HCT116 (cell line): ENCODE measurements around the gene SERINC3. TPM values are rescaled to one million over a fixed set of nuclear protein-coding genes. Genes with fewer than 3 reads are reported as not detected.

Experiments
- ATAC-seq: fragments of 200-7000 bp; cut with Tn5 transposase; 2 replicates; pipeline ENCODE4 v1.9.1; 2020; ENCODE audit warnings: mild to moderate bottlenecking, moderate library complexity
- BruUV-seq: library from RNA; stranded (reverse); fragments of 400-500 nt; replicated peaks from 2 replicates; lab custom pipeline; 2021; lab: Mats Ljungman, UMichigan
- CTCF ChIA-PET: fragments of 300-600 bp; sonication (Branson Sonifier 250); formaldehyde crosslinking; loops from one replicate; lab custom pipeline; 2021; ENCODE audit warnings: antibody characterized with exemption; lab: Charles Lee
- POLR2A ChIA-PET: fragments of 300-600, 350-600 bp; sonication (Branson Sonifier 250); formaldehyde crosslinking; loops from one replicate; lab custom pipeline; 2021; ENCODE audit warnings: antibody characterized with exemption; lab: Charles Lee
- RAD21 ChIA-PET, 2 experiments: fragments of 300-600 bp; sonication (Branson Sonifier 250); formaldehyde crosslinking; loops; one replicate each; lab custom pipeline; 2023; ENCODE audit warnings: low total read pairs in 2 of 2; ENCODE audit not compliant: uncharacterized antibody in 2 of 2, unreplicated experiment in 2 of 2, low non-redundant PET in 1 of 2; lab: Charles Lee
- DNase-seq: peaks from one replicate; pipeline ENCODE4 v3.0.0-alpha.2; 2010; ENCODE audit warnings: low read depth, low spot score
- H2AFZ ChIP-seq: fragments of 200-600 bp; shearing (Covaris generic), sonication (generic); 2 replicates; pipeline ENCODE4 v1.6.1; 2017; ENCODE audit warnings: low read depth, mixed run types, mixed read lengths, antibody characterized with exemption, low read length; ENCODE audit not compliant: poor library complexity, severe bottlenecking
- H3K27ac ChIP-seq: 2 replicates; pipeline ENCODE4 v1.5.1; 2012; ENCODE audit warnings: low read depth, low read length
- H3K27me3 ChIP-seq: fragments of 200-600 bp; sonication (generic); 2 replicates; pipeline ENCODE4 v1.6.1; 2016; ENCODE audit warnings: mixed run types, low read length, mixed read lengths; ENCODE audit not compliant: insufficient read depth
- H3K36me3 ChIP-seq, 2 experiments: fragments of 200-500 bp in 1 of 2; fragments of 200-600 bp in 1 of 2; sonication (Bioruptor generic) in 1 of 2; sonication (generic) in 1 of 2; 2 replicates each; pipeline versions ENCODE4 v1.5.1 to v1.6.1; 2014 to 2016; ENCODE audit warnings: low read length in 2 of 2, inconsistent platforms in 1 of 2, mixed read lengths in 1 of 2, mixed run types in 1 of 2; ENCODE audit not compliant: insufficient read depth in 2 of 2, control insufficient read depth in 1 of 2
- H3K4me1 ChIP-seq, 2 experiments: fragments of 200-600 bp in 1 of 2; sonication (generic) in 1 of 2; 2 replicates each; pipeline versions ENCODE4 v1.5.1 to v1.6.1; 2012 to 2017; ENCODE audit warnings: low read length in 2 of 2, inconsistent platforms in 1 of 2, mild to moderate bottlenecking in 1 of 2, mixed read lengths in 1 of 2, mixed run types in 1 of 2, moderate library complexity in 1 of 2; ENCODE audit not compliant: insufficient read depth in 2 of 2, control insufficient read depth in 1 of 2
- H3K4me2 ChIP-seq: fragments of 200-600 bp; sonication (generic); 2 replicates; pipeline ENCODE4 v1.6.1; 2017; ENCODE audit warnings: mixed run types, low read length, mixed read lengths
- H3K4me3 ChIP-seq, 2 experiments: fragments of 200-600 bp in 1 of 2; sonication (generic) in 1 of 2; replicated peaks in 1 of 2; 2 replicates each; pipeline ENCODE4 v1.5.1; 2011 to 2016; ENCODE audit warnings: low read length in 2 of 2, control low read depth in 1 of 2, low read depth in 1 of 2, mild to moderate bottlenecking in 1 of 2, mixed read lengths in 1 of 2, mixed run types in 1 of 2
- H3K79me2 ChIP-seq: fragments of 200-600 bp; sonication (generic); 2 replicates; pipeline ENCODE4 v1.6.1; 2017; ENCODE audit warnings: mild to moderate bottlenecking, mixed run types, low read length, moderate library complexity, mixed read lengths; ENCODE audit not compliant: insufficient read depth
- H3K9ac ChIP-seq: fragments of 200-600 bp; sonication (generic); 2 replicates; pipeline ENCODE4 v1.6.1; 2016; ENCODE audit warnings: low read length, mixed read lengths
- H3K9me2 ChIP-seq: fragments of 200-600 bp; sonication (generic), shearing (Covaris generic); 2 replicates; pipeline ENCODE4 v1.6.1; 2017; ENCODE audit warnings: mixed run types, mild to moderate bottlenecking, moderate library complexity; ENCODE audit not compliant: insufficient read depth
- H3K9me3 ChIP-seq, 2 experiments: fragments of 200-500 bp in 1 of 2; fragments of 200-600 bp in 1 of 2; sonication (Bioruptor generic) in 1 of 2; sonication (generic) in 1 of 2; 2 replicates each; pipeline ENCODE4 v1.6.1; 2014 to 2017; ENCODE audit warnings: low read length in 2 of 2, mixed read lengths in 2 of 2, inconsistent platforms in 1 of 2, low read depth in 1 of 2, mild to moderate bottlenecking in 1 of 2, mixed run types in 1 of 2, moderate library complexity in 1 of 2; ENCODE audit not compliant: control insufficient read depth in 1 of 2, insufficient read depth in 1 of 2
- H4K20me1 ChIP-seq: fragments of 200-600 bp; sonication (generic), shearing (Covaris generic); 2 replicates; pipeline ENCODE4 v1.6.1; 2017; ENCODE audit warnings: mixed run types, mild to moderate bottlenecking, moderate library complexity; ENCODE audit not compliant: insufficient read depth
- ATF3 ChIP-seq: IDR thresholded peaks from 2 replicates; pipeline ENCODE4 v1.6.1; 2012
- CEBPB ChIP-seq: IDR thresholded peaks from 2 replicates; pipeline ENCODE4 v1.6.1; 2012; ENCODE audit warnings: low read depth
- EZH2phosphoT487 ChIP-seq: fragments of 200-600 bp; IDR thresholded peaks from 2 replicates; pipeline ENCODE4 v1.6.1; 2018; ENCODE audit warnings: antibody characterized with exemption, borderline replicate concordance
- FOSL1 ChIP-seq: IDR thresholded peaks from 2 replicates; pipeline ENCODE4 v1.6.1; 2012; ENCODE audit warnings: low read depth
- MAX ChIP-seq: IDR thresholded peaks from 2 replicates; pipeline ENCODE4 v1.6.1; 2012
- POLR2AphosphoS5 ChIP-seq: IDR thresholded peaks from 2 replicates; pipeline ENCODE4 v1.6.1; 2011; ENCODE audit warnings: mild to moderate bottlenecking, low read depth, low read length, moderate library complexity
- RAD21 ChIP-seq: IDR thresholded peaks from 2 replicates; pipeline ENCODE4 v1.6.1; 2012; ENCODE audit warnings: low read depth, mild to moderate bottlenecking
- SIN3A ChIP-seq: IDR thresholded peaks from 2 replicates; pipeline ENCODE4 v1.6.1; 2012; ENCODE audit warnings: low read depth
- TCF7L2 ChIP-seq: IDR thresholded peaks from 2 replicates; pipeline ENCODE4 v1.7.0; 2011; ENCODE audit warnings: borderline replicate concordance, inconsistent platforms; ENCODE audit not compliant: insufficient read depth, insufficient read length; ENCODE audit errors: extremely low read depth
- ZBTB33 ChIP-seq: IDR thresholded peaks from 2 replicates; pipeline ENCODE4 v1.6.1; 2011; ENCODE audit warnings: mild to moderate bottlenecking, low read length, moderate library complexity; ENCODE audit not compliant: insufficient replicate concordance; ENCODE audit errors: extremely low read depth
- ZFX ChIP-seq: fragments of 450-650 bp; IDR thresholded peaks from 2 replicates; pipeline ENCODE4 v1.6.1; 2017
- ZNF274 ChIP-seq: fragments of 200-500 bp; sonication (Bioruptor generic); IDR thresholded peaks from 2 replicates; pipeline ENCODE4 v1.6.1; 2014; ENCODE audit warnings: mild to moderate bottlenecking, low read depth, low read length, inconsistent platforms
- intact Hi-C: fragments of 100-400 bp; cut with micrococcal nuclease; formaldehyde crosslinking; loops from 2 replicates; pipeline ENCODE4 v1.10.0; 2022
- total RNA-seq: library from RNA; stranded (reverse); gene quantifications from one replicate; pipeline ENCODE4 v1.2.1, GENCODE V29; 2021; ENCODE audit not compliant: unreplicated experiment
- TF ChIP-seq, protein P1 (sequence below), 3 experiments: fragments of 200-600 bp in 1 of 3; sonication (generic) in 1 of 3; IDR thresholded peaks in 2 of 3; conservative IDR thresholded peaks in 1 of 3; 2 replicates each; pipeline ENCODE4 v1.5.1; 2012 to 2017; ENCODE audit warnings: low read depth in 2 of 3, low read length in 2 of 3, antibody characterized with exemption in 1 of 3, borderline replicate concordance in 1 of 3, control low read depth in 1 of 3, mild to moderate bottlenecking in 1 of 3, mixed read lengths in 1 of 3, mixed run types in 1 of 3, moderate library complexity in 1 of 3; ENCODE audit not compliant: insufficient read depth in 1 of 3

The SERINC3 gene
- total RNA-seq, 1 experiment from 2014 or later, result 56.8 TPM

DNA sequence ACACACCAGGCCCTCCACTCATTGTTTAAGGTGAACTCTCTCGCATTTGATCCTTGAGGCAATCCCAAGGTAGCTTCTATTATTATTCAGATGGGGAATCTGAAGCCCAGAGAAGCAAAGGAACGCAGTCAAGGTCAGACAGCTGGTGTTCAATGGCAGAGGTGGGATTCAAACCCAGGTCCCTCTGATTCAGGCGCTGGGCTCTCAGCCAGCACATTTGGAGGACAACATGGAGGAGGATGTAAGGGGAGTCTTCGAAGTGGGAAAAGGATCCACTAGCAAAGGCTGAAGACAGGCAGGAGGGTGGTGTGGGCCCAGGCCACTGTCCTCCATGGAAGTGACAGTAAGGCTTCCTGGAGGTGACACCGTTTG lies 60.1 kb downstream of the SERINC3 start (continued):
- TF ChIP-seq ZBTB33 (no peak), FOSL1 (no peak), ZNF274 (no peak), SIN3A (no peak), POLR2AphosphoS5 (no peak), ZFX (no peak)

GRCh38 chr20:44461142-44461802 lies 60.6 kb downstream of the SERINC3 start:
- RAD21 ChIA-PET, result interaction anchor here in 1 of 2 experiments (0.7 kb wide), 1 partner anchor 405 kb away, joined by 3 read pairs; no protein-coding TSS in a partner anchor
- Histone ChIP-seq H4K20me1 (no peaks in the 10 kb centered on the region), H3K4me2 (no peak overlapping the region), H3K4me1 (peaks cover 0 to 8% of the 10 kb centered on the region in 2 experiments; a peak in 1 of 4 replicates), H3K36me3 (no peaks in the 10 kb centered on the region), H3K9me3 (no peaks in the 10 kb centered on the region), H3K9ac (no peak overlapping the region), H3K27ac (no peak overlapping the region), H3K4me3 (no peak overlapping the region), H3K9me2 (no peaks in the 10 kb centered on the region), H3K79me2 (no peaks in the 10 kb centered on the region), H2AFZ (peak overlapping the region; percentile 94), H3K27me3 (no peaks in the 10 kb centered on the region)
- DNase-seq (no peak), ATAC-seq (peak; percentile 54; the same call in 1 of the 2 replicates)
- BruUV-seq, result no TSS peak
- intact Hi-C loops, result loop anchor here (1.0 to 10.0 kb wide), 4 partner anchors 73 to 344 kb away; partner anchors contain the start of gene FITM2
- TF ChIP-seq EZH2phosphoT487 (no peak), MAX (no peak), SIN3A (no peak), ATF3 (no peak), CEBPB (no peak), RAD21 (no peak), TCF7L2 (no peak)
- TF ChIP-seq, protein P1, sequence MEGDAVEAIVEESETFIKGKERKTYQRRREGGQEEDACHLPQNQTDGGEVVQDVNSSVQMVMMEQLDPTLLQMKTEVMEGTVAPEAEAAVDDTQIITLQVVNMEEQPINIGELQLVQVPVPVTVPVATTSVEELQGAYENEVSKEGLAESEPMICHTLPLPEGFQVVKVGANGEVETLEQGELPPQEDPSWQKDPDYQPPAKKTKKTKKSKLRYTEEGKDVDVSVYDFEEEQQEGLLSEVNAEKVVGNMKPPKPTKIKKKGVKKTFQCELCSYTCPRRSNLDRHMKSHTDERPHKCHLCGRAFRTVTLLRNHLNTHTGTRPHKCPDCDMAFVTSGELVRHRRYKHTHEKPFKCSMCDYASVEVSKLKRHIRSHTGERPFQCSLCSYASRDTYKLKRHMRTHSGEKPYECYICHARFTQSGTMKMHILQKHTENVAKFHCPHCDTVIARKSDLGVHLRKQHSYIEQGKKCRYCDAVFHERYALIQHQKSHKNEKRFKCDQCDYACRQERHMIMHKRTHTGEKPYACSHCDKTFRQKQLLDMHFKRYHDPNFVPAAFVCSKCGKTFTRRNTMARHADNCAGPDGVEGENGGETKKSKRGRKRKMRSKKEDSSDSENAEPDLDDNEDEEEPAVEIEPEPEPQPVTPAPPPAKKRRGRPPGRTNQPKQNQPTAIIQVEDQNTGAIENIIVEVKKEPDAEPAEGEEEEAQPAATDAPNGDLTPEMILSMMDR (IDR thresholded peaks at IDR 0.05 in 2 of 3, conservative IDR thresholded peaks at IDR 0.05 in 1 of 3; ENCODE audit: borderline replicate concordance in 1 of 3, insufficient read depth in 1 of 3, low read depth in 2 of 3, low read length in 2 of 3), result no peak
- POLR2A ChIA-PET, result no interaction called here
- CTCF ChIA-PET, result interaction anchor here (0.6 to 1.2 kb wide), 7 partner anchors 29 to 246 kb away, joined by 3 to 10 read pairs (median 3); no protein-coding TSS in a partner anchor
